HL-60/S4 (cell line): ENCODE measurements around the gene SLC10A3.

Experiments
- in situ Hi-C: fragments of 300-500 bp; cut with MboI; formaldehyde crosslinking; loops from 2 replicates; pipeline ENCODE4 v1.14.3; 2022; ENCODE audit warnings: low sequenced_read_pairs

Gene SLC10A3, protein sequence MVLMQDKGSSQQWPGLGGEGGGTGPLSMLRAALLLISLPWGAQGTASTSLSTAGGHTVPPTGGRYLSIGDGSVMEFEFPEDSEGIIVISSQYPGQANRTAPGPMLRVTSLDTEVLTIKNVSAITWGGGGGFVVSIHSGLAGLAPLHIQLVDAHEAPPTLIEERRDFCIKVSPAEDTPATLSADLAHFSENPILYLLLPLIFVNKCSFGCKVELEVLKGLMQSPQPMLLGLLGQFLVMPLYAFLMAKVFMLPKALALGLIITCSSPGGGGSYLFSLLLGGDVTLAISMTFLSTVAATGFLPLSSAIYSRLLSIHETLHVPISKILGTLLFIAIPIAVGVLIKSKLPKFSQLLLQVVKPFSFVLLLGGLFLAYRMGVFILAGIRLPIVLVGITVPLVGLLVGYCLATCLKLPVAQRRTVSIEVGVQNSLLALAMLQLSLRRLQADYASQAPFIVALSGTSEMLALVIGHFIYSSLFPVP

GRCh38 chrX:154490414-154491083 is at the start of gene SLC10A3:
Gene SLC10A3 (minus strand): TSS chrX:154490629. CDS start chrX:154488940, 1,689 bp downstream.
- in situ Hi-C loops = no loop called here

- in situ Hi-C loops = loop anchor here (25.0 kb wide), 1 partner anchor 802 kb away; no protein-coding TSS in a partner anchor
These were observed 48.6 kb upstream of the SLC10A3 start for GRCh38 chrX:154539077-154539476.

- in situ Hi-C loops = loop anchor here (25.0 kb wide), 1 partner anchor 799 kb away; no protein-coding TSS in a partner anchor
These were observed 45.5 kb upstream of the SLC10A3 start for GRCh38 chrX:154535892-154536291.

GRCh38 chrX:154534526-154535322 is 44.3 kb upstream of the SLC10A3 start:
- in situ Hi-C loops = loop anchor here (25.0 kb wide), 1 partner anchor 797 kb away; no protein-coding TSS in a partner anchor

GRCh38 chrX:154532690-154533089 is 42.3 kb upstream of the SLC10A3 start:
- in situ Hi-C loops = loop anchor here (25.0 kb wide), 1 partner anchor 795 kb away; no protein-coding TSS in a partner anchor

DNA sequence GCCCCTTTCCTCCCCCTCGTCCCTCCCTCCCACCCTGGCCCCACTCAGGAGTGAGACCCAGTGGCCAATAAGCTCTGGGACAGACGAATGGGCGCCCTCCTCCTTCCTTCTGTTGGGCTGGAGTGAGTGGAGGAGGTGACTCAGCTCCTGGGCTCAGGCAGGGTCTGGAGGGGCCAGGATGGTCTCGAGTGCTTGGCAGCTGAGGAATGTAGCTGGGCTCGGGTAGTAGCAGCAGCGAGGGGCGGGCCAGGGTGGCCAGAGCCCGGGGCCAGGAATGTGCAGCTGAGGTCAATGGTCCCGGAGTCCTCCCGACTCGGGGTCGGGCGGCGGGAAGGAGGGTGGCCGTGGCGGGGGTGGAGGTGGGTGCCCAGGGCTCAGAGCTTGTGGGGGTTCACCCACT is 41.2 kb upstream of the SLC10A3 start:
- in situ Hi-C loops = loop anchor here (25.0 kb wide), 1 partner anchor 794 kb away; no protein-coding TSS in a partner anchor

DNA sequence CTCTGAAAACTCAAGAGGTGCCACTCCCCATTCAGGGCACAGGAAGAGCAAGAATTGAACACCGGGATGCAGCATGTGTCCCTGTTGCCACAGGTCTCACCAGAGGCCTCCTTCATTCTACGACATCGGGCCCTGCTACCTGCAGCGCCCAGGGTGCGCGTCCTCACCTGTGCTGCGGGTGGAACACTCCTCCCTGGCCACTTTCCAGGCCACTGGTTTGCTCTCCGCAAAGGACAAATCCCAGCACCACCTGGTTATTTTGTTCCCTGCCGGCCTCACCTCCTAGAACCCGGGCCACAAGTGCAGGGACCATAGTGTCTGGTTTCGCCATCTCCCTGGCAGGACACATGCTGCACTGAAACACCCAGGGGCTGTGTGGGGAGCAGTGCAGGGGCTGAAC is 39.9 kb upstream of the SLC10A3 start:
- in situ Hi-C loops = loop anchor here (25.0 kb wide), 1 partner anchor 793 kb away; no protein-coding TSS in a partner anchor

DNA sequence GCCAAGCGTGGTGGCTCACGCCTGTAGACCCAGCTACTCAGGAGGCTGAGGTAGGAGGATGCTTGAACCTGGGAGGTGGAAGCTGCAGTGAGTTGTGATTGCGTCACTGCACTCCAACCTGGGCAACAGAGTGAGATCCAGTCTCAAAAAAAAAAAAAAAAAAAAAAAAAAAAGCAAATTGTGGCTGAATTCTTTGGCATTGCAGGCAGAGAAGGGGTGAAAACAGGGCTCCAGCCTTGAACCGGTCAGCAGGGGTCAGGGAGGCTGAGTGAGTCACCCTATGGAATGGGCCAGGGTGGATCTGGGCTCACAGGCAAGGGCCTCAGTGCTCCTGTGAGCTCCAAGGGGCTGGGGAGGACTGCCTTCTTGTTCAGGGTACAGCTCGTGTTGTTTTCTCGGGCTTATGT is 38.8 kb upstream of the SLC10A3 start:
- in situ Hi-C loops = loop anchor here (25.0 kb wide), 1 partner anchor 792 kb away; no protein-coding TSS in a partner anchor

DNA sequence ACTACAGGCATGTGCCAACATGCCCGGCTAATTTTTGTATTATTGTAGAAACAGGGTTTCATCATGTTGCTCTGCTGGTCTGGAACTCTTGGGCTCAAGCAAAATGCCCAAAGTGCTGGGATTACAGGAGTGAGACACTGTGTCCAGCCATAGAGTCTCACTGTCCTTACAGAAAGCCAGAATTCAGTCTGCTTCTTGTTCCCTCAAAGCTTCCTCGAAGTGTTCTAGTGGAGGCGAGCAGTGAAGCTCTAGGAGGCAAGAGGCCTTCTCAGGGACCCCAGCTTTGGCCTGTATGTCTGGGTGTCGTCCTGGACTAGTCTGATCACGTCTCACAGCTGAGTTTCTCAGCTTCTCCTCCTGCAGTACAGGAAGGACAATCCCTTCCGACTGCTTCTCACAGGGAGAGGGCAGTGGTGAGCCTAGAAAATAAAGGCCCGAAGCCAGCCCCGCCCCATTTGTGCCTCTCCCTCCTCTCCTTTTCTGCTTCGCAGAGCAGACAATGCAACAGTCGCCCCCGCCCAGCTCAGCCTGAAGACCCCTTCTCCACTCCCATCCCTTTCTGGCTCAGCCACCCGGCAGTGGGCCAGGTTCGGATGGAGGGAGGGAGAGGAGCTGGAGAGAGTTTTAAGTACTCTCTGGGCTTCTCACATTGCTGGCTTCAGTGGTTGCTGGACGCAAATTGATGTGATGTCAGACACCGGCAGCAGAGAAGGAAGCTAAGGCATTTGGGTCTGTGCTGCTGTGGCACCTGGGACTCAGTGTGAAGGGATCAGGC is 36.7 kb upstream of the SLC10A3 start:
- in situ Hi-C loops = loop anchor here (25.0 kb wide), 1 partner anchor 790 kb away; no protein-coding TSS in a partner anchor

DNA sequence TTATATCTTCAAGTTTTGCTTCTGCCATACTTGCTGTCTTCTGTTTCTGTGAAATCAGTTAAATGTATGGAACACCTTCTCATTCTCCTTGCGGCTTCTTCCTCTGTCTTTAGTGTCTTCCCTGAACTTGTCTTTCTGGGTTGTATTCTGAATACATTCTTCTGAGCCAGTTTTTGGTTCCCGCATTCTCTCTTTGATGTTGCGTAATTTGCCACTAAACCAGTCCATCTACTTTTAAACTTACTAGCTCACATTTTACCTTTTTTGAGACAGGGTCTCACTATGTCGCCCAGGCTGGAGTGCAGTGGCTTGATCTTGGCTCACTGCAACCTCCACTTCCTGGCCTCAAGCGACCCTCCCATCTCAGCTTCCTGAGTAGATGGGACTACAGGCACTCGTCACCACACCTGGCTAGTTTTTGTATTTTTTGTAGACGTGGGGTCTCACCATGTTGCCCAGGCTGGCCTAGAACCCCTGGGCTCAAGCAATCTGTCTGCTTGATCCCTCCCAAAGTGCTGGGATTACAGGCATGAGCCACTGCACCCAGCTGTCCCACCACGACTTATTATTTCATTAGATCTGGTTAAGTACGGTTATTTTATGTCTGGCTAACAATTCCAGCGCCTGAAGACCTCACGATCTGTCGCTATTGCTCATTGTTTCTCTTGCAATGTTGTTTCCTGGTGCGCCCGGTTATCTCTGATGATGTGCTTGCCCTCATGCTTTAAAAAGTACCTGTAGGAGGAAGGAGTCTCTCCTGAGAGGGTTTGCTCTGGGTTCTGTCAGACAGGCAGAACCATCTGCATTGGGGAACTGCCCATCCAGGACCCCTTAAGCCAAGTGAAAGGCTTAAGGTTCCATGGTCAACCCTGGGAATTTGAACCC is 35.4 kb upstream of the SLC10A3 start:
- in situ Hi-C loops = loop anchor here (25.0 kb wide), 1 partner anchor 789 kb away; no protein-coding TSS in a partner anchor

DNA sequence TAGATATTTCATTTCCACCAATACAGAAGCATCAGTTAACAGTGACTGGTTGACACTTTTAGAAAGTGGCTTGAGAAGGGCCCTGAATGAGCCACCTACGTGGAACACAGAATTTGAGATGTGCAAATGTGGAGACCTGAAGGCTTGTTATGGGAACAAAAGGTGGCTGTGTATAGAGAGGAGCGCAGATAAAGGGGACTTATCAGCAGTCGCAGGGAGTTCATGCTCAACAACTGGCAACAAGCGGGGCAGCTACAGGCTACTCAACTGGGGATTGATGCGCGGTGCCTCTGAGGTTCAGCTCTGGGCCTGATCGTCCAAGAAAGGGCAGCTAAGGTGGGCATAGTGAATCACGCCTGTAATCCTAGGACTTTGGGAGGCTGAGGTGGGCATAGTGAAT is 29.0 kb upstream of the SLC10A3 start:
- in situ Hi-C loops = no loop called here

- in situ Hi-C loops = no loop called here
These were observed 26.8 kb upstream of the SLC10A3 start for GRCh38 chrX:154517101-154517781.

DNA sequence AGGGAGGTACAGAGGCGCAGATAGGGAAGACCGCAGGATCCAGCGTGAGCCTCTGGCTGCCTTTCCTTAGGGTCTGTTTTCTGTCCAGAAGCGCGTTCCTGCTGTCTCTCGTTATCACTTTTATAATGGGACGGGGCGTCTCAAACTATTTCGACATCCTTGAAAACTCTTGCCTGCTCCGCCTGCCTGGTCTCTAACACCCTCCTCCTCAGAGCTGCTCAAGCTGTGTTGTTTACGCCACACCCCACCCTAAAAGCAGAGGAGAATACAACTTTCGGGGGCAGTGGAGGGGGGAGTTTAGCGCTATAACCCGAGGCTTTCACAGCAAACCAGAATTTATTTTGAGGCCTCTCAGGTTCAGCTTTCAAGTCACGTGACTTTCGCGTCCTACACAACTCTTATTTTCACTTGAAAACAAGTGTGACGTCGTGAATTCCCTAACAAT is 26.2 kb upstream of the SLC10A3 start:
- in situ Hi-C loops = no loop called here

- in situ Hi-C loops = no loop called here
These were observed 25.7 kb upstream of the SLC10A3 start, which contains the start of gene FAM3A for GRCh38 chrX:154515966-154516655. Gene FAM3A (minus strand): TSS chrX:154516232. CDS start chrX:154515772, 460 bp downstream.

DNA sequence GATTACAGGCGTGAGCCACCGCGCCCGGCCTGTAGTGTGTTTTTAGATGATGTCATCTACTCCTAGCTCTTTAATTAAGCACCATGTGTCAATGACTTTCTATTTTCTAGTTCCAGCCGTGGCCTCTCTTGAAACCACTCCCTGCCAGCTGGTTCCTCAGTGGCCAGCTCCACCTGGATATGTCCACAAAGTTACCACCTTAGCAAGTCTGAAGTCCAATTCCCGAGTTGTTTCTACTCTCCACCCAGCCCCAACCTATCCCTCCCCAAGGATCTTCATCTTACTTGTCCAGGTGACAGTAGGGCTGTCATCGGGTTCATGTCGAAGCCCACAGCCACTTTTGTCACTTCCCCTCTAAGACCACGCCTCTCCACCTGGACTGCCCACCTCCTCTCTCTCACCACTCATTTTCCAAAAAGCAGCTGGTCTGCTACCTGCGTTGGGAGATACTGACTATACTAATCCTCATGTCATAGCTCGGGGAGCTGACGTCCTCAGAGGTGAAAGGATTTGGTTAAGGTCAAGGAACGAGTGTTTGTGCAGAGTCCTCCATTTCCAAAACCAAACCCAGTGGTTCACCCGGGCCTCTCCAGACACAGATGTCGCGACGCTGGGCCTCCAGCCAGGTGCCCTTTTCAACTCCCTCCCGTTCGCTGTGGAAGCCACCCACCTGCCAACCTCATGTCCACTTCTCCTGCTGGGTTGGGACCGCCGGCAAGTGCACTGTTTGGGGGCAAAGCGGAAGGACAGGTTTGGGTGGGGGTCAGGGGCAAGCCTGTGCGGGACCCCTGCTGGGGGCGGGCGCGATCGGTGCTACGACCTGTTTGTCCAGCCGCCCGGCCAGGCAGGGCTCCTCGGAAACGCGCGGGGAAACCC is 24.9 kb upstream of the SLC10A3 start:
- in situ Hi-C loops = no loop called here

GRCh38 chrX:154513716-154514115 is 23.3 kb upstream of the SLC10A3 start:
- in situ Hi-C loops = no loop called here
